NCI-H2196 treated with DMSO at 0.1 percent for 48 hours (cell line): ENCODE data around the gene SECISBP2.
"Not testable (repeated sequence)": the region's sequence is repeated elsewhere in the genome, so short reads cannot be mapped to it uniquely, and the experiment has no call there.

Experiments used
- DNase-seq: peaks from one replicate; lab custom pipeline; 2025; ENCODE audit not compliant: unreplicated experiment; lab: John Stamatoyannopoulos, UW

The SECISBP2 gene

DNA sequence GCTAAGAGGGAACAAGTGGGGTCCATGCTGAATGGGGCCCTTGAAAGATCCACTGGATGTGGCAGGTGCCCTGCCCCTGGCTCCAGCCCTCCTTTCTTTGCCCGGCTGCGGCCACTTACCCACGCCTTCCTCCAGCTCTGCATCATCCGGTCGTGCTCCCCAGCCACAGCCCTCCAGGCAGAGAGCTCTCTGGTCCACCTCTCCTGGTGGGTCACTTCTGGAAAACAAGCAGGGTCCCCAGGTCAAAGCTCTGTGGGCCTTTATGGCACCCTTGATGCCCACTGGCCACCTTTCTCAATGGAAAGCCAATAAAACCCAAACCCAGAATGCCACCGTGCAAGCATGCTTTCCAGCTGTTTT is 45.0 kb downstream of the SECISBP2 start:
- DNase-seq, result no peak

GRCh38 chr9:89363921-89364665 is 45.8 kb downstream of the SECISBP2 start:
- DNase-seq, result no peak

DNA sequence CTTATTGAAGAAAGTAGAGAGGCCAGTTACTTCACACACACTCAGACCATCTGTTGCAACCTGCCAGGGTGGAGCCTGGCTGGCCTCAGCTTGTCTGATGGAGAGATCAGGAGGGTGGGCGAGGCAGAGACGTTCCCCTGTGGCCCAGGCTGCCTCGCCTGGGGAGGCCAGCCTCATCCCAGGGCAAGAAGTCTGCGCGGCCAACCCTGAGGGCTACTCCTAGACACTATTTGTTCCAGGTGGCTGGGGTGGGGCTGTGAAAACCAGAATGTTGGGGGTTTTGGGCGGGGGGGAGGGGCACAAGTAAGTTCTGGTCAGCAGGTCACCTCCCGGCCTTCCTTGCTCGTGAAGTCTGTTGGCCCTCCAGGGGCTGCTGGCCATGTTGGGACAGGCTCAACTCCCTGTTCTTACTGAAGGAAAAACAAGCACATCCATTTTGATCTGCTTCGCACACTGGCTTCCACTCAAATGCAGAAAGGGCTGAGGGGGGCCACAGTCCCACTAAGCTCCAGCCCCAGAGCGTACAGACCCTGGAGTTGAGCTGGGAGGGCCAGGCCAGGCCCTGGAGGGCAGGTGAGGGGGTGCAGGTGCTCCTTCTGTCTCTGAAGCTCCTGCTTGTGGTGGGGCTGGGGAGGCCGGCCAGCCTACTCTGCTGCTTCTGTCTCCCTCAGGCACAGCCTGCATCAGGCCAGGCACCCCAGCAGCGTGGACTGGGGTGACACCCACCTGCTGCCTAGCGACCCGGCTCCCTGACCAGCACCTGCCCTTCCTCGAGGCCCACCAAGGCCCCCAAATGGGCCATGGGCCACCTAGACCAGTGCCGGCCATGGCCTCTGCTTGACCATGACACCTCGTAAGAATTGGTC is 46.6 kb downstream of the SECISBP2 start:
- no peak for DNase-seq

DNA sequence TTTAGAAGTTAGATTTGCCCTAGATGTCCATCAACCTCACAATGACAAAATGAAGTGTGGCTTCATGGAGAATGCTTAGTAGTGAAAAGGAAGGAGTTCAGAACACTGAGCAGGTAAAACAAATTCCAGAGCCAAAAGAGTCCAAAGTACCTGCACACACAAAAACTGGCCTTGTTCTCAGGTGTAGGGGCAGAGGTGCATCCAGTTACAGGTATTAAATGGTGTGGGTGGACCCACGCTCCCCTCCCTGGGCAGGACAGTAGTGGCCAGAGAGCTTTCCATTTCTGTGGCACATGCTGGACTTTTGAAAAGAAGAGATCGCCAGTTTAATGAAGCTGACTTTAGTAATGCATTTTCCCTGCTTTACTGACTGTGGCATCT is 47.2 kb downstream of the SECISBP2 start:
- DNase-seq, result no peak

GRCh38 chr9:89366711-89367110 is 48.4 kb downstream of the SECISBP2 start:
- no peak for DNase-seq

GRCh38 chr9:89367281-89367680 is 49.0 kb downstream of the SECISBP2 start:
- no peak for DNase-seq

- DNase-seq, result no peak
Observed at GRCh38 chr9:89367726-89368437, 49.6 kb downstream of the SECISBP2 start.

- DNase-seq, result no peak
Observed at GRCh38 chr9:89368550-89368949, 50.2 kb downstream of the SECISBP2 start.

DNA sequence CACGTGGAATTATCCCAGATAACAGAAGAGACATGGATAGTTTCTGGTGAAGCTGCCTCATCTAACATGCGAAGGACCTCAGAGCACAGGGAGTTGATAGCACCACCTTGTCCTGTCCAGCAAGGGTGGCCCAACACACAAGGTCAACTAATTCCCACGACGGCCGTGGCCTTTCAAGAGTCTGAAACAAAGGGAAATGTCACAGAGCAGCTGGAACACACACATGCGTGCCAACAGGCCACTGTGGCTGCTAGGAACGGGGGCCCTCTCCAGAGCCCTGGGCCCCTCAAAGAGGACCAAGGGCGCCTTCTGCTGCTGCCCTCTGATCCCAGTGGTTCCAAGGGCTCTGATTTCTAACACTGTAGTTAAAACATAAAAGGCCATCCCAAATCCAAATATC is 50.7 kb downstream of the SECISBP2 start:
- no peak for DNase-seq

GRCh38 chr9:89370593-89370992 is 52.3 kb downstream of the SECISBP2 start:
- DNase-seq, result no peak

- not testable (repeated sequence) for DNase-seq
Observed at GRCh38 chr9:89371791-89372190, 53.5 kb downstream of the SECISBP2 start.

GRCh38 chr9:89372230-89372816 is 54.0 kb downstream of the SECISBP2 start:
- no peak for DNase-seq

DNA sequence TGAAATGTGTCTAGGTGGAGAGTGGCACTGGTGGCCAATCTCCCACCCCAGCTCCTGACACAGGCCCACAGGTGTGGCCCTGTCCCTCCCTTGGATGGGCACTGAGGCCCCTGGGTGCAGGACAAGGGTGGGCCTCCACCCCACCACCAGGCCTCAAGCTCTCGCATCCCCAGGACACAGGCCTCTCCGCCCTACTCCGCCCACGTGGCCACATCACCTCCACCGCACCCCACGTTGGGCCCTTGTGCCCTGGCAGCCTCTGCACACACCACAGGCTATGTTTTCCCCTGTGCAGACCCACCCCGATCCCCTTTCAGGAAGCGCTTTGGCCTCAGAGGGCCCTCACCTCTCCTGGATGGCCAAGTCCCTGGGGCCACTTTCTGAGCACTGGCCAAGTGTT is 54.7 kb downstream of the SECISBP2 start:
- no peak for DNase-seq

GRCh38 chr9:89374176-89374575 is 55.9 kb downstream of the SECISBP2 start:
- no peak for DNase-seq

DNA sequence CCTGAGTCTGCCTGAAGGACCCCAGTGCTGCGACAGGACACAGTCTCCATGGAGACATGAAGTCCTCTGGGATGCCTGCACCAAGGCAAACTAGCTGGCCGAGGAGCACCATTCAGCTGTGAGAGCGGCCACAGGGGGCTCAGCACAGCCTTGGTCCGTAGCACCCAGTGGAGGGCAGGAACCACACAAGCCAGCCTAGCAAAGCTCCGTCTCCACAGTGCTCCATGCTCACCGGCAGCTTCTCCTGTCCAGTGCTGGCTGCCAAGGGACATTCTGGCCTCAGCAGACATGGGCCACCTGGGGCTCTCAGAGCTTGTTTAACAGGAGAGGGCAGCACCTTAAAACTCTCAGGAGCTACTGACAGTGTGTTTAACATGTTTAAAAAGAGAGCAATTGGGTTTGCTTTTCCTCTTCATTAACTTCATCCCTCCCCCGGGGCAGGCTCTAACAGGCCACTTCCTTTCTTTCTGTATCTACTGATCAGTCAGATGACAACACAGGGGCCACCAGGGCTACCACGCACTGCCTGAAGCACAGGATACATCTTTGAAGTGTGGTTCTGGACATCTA is 57.0 kb downstream of the SECISBP2 start:
- peak; percentile 36 for DNase-seq

DNA sequence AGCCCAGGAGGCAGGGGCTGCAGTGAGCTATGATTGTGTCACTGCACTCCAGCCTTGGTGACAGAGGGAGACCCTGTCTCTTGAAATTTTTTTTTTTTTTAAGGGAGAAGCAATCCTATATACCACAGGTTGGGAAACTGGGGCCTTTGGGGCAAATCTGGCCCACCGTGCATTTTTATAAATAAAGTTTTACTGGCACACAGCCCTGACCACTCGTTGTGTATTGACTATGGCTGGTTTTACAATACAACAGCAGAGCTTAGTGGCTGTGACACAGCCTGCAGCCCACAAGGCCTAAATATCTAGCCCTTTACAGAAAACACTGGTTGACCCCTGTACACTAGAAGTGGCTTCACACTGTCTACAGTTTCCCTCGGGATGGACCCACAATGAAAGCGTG is 58.0 kb downstream of the SECISBP2 start:
- DNase-seq, result no peak

DNA sequence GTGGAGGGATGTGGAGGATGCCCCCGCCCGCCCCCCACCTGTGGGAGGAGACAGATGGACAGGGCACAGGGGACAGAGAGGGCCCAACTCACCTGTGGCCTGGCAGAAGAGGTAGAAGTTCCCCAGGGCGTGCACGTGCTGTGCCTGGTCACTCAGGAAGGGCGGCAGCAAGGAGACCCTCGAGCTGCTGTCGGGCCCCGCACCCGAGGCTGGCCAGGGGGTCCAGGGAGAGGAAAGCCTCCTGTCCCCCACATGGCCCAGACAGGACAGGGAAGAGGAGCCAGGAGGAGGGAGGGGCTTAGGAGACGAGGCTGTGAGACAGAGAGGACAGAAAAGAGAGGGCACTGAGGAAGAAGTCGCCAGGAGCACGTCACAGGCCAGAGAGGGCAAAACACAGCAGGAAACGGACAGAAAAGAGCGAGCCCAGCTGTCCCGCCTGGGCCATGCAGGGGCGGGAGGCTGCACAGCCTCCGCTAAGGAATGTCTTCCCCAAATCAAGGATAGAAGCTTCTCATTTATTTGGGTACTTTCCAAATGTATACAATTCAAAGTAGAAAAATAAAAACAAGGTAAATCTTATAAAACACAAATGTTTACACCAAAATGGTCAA is 58.5 kb downstream of the SECISBP2 start:
- DNase-seq, result no peak

DNA sequence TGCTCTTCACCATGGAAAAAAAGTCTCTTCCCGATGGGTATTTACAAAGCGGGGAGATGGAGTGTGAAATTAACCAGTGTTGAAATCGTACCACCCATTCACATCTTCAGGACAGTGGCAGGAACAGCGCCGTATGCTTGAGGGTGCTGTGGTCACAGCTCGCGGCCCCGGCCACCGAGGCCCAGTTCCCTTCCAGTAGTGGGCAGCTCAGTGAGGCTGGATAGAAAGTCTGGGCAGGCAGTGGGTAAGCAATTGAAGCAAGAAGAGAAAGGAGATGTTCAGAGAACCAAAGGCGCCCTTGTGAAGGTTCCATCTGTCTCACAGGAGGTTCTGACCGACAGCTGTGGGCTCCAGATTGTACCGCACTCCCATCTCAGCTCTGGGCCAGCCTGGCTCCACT is 59.1 kb downstream of the SECISBP2 start:
- DNase-seq, result no peak

DNA sequence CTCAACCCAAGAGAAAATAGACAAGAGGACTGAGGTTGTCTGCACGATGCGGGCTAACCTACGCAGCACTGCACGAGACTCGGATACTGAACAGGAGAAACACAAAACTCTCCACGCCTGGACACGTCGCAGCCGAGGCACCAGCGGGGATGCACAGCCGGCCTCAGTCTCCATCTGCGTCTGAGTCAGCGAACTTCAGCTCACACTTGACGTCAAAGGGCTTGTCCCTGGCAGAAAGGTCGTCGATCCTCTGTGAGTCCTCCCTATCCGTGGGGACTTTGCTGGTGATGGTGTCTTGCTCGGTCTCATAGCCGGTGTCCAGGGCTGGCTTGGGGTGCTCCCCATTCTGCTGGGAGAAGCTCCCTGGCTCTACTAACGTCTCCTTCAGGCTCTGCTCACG is 60.2 kb downstream of the SECISBP2 start:
- no peak for DNase-seq

- DNase-seq, result no peak
Observed at GRCh38 chr9:89379031-89379430, 60.7 kb downstream of the SECISBP2 start.
